Trophoblast cell (in vitro differentiated cells and primary cell): ENCODE data around the gene ZNF586.
A peak's percentile ranks its signal among the peaks of the same experiment; 100 is the strongest.

Experiments
- DNase-seq, 2 donors: peaks; one replicate each; pipeline ENCODE4 v3.0.0-alpha.2; 2016
- H2AFZ ChIP-seq: 2 replicates; pipeline ENCODE4 v1.6.1; 2013; ENCODE audit warnings: low read length, moderate library complexity, mild to moderate bottlenecking; ENCODE audit not compliant: insufficient read depth, poor library complexity
- H2AK5ac ChIP-seq: 2 replicates; pipeline ENCODE4 v1.6.1; 2013; ENCODE audit warnings: mild to moderate bottlenecking, low read length
- H2BK120ac ChIP-seq: 2 replicates; pipeline ENCODE4 v1.6.1; 2013; ENCODE audit warnings: low read length, mild to moderate bottlenecking, moderate library complexity; ENCODE audit not compliant: insufficient read depth, poor library complexity
- H2BK12ac ChIP-seq: 2 replicates; pipeline ENCODE4 v1.6.1; 2013; ENCODE audit warnings: mild to moderate bottlenecking, low read length, moderate library complexity
- H2BK5ac ChIP-seq: 2 replicates; pipeline ENCODE4 v1.6.1; 2013; ENCODE audit warnings: low read length, low read depth, moderate library complexity, mild to moderate bottlenecking; ENCODE audit not compliant: poor library complexity
- H3K14ac ChIP-seq: 2 replicates; pipeline ENCODE4 v1.6.1; 2013; ENCODE audit warnings: mild to moderate bottlenecking, low read length
- H3K18ac ChIP-seq: 2 replicates; pipeline ENCODE4 v1.6.1; 2013; ENCODE audit warnings: mild to moderate bottlenecking, low read length
- H3K23ac ChIP-seq: 2 replicates; pipeline ENCODE4 v1.6.1; 2013; ENCODE audit warnings: low read length
- H3K27ac ChIP-seq: 2 replicates; pipeline ENCODE4 v1.5.1; 2013; ENCODE audit warnings: low read depth, mild to moderate bottlenecking, inconsistent platforms, low read length, moderate library complexity
- H3K27me3 ChIP-seq: 2 replicates; pipeline ENCODE4 v1.6.1; 2013; ENCODE audit warnings: inconsistent platforms, mild to moderate bottlenecking, low read length, moderate library complexity; ENCODE audit not compliant: insufficient read depth
- H3K36me3 ChIP-seq, 2 experiments: 1 replicate in 1 of 2; 2 replicates in 1 of 2; pipeline ENCODE4 v1.6.1; 2013; ENCODE audit warnings: low read length in 2 of 2, mild to moderate bottlenecking in 2 of 2, moderate library complexity in 1 of 2; ENCODE audit not compliant: insufficient read depth in 2 of 2, control insufficient read depth in 1 of 2
- H3K4ac ChIP-seq: 2 replicates; pipeline ENCODE4 v1.6.1; 2013; ENCODE audit warnings: low read depth, mild to moderate bottlenecking, low read length, moderate library complexity
- H3K4me1 ChIP-seq, 2 experiments: 1 replicate in 1 of 2; 2 replicates in 1 of 2; pipeline ENCODE4 v1.6.1; 2013; ENCODE audit warnings: low read length in 2 of 2, mild to moderate bottlenecking in 2 of 2, moderate library complexity in 1 of 2; ENCODE audit not compliant: insufficient read depth in 2 of 2, control insufficient read depth in 1 of 2
- H3K4me2 ChIP-seq: 2 replicates; pipeline ENCODE4 v1.6.1; 2013; ENCODE audit warnings: inconsistent platforms, mild to moderate bottlenecking, low read length, moderate library complexity
- H3K4me3 ChIP-seq: 2 replicates; pipeline ENCODE4 v1.5.1; 2013; ENCODE audit warnings: mild to moderate bottlenecking, low read depth, low read length, inconsistent platforms
- H3K79me1 ChIP-seq: one replicate; pipeline ENCODE4 v1.6.1; 2013; ENCODE audit warnings: low read length
- H3K79me2 ChIP-seq: 2 replicates; pipeline ENCODE4 v1.6.1; 2013; ENCODE audit warnings: low read length, mild to moderate bottlenecking; ENCODE audit not compliant: control insufficient read depth, insufficient read depth, poor library complexity
- H3K9ac ChIP-seq: 2 replicates; pipeline ENCODE4 v1.6.1; 2013; ENCODE audit warnings: mild to moderate bottlenecking, low read length
- H3K9me3 ChIP-seq: 2 replicates; pipeline ENCODE4 v1.6.1; 2013; ENCODE audit warnings: low read depth, mild to moderate bottlenecking, control low read depth, inconsistent platforms, low read length; ENCODE audit not compliant: insufficient read depth
- H4K12ac ChIP-seq: 2 replicates; pipeline ENCODE4 v1.6.1; 2013; ENCODE audit warnings: low read depth, mild to moderate bottlenecking, low read length, moderate library complexity
- H4K8ac ChIP-seq: 2 replicates; pipeline ENCODE4 v1.6.1; 2013; ENCODE audit warnings: low read depth, mild to moderate bottlenecking, low read length, moderate library complexity
- H4K91ac ChIP-seq: one replicate; pipeline ENCODE4 v1.6.1; 2013; ENCODE audit warnings: low read depth, mild to moderate bottlenecking, low read length, moderate library complexity
- WGBS: extraction: QIAGEN DNeasy Blood & Tissue Kit; methylation state at CpG from one replicate; pipeline ENCODE4 v1.1.7; 2013; ENCODE audit warnings: missing lambda C conversion rate; ENCODE audit not compliant: insufficient read length, insufficient coverage; ENCODE audit errors: extremely low coverage; 5-methylcytosine and 5-hydroxymethylcytosine counted together

The ZNF586 gene

GRCh38 chr19:57830071-57830602, 60.7 kb downstream of the ZNF586 start, which contains the start of gene ZNF587B:
TSS of gene ZNF587B (plus strand) at chr19:57830299. CDS start at chr19:57830529, 230 bp downstream.
- no CpG with 5 or more reads among the region's 22 CpGs for WGBS
- peak; percentile 98 to 99 for DNase-seq
- H3K14ac ChIP-seq = peak within 1 kb of the TSS; percentile 94
- H4K91ac ChIP-seq = peak within 1 kb of the TSS; percentile 75
- H3K23ac ChIP-seq = no peak within 1 kb of the TSS
- peak within 1 kb of the TSS; percentile 52 for H2BK120ac ChIP-seq
- H4K8ac ChIP-seq = peak within 1 kb of the TSS; percentile 96
- H3K9me3 ChIP-seq = no peaks in the 10 kb centered on the region
- H3K18ac ChIP-seq = peak within 1 kb of the TSS; percentile 75
- H3K27me3 ChIP-seq = no peaks in the 10 kb centered on the region
- H3K79me1 ChIP-seq = peaks cover 8% of the 10 kb centered on the region
- peak within 1 kb of the TSS; percentile 42 for H2AK5ac ChIP-seq
- H3K4ac ChIP-seq = peak within 1 kb of the TSS; percentile 57
- peak within 1 kb of the TSS; percentile 90 for H3K27ac ChIP-seq
- H3K36me3 ChIP-seq = peaks cover 8 to 9% of the 10 kb centered on the region in 2 experiments
- H4K12ac ChIP-seq = peak within 1 kb of the TSS; percentile 93
- H2BK5ac ChIP-seq = peak within 1 kb of the TSS; percentile 74
- peak within 1 kb of the TSS; percentile 81 for H3K4me3 ChIP-seq
- peak within 1 kb of the TSS; percentile 99 for H3K4me2 ChIP-seq
- peak within 1 kb of the TSS; percentile 75 for H3K9ac ChIP-seq
- H2AFZ ChIP-seq = peak within 1 kb of the TSS; percentile 95
- H2BK12ac ChIP-seq = no peak within 1 kb of the TSS
- H3K4me1 ChIP-seq = peaks cover 12% of the 10 kb centered on the region in 2 experiments
- peaks cover 14% of the 10 kb centered on the region for H3K79me2 ChIP-seq
